Cerebellar nuclear complex (tissue), 1 donor: ENCODE results near the gene COTL1.
"Not testable (repeated sequence)": the region's sequence is repeated elsewhere in the genome, so short reads cannot be mapped to it uniquely, and the experiment has no call there.

Source experiments
- DNase-seq, 2 experiments: peaks; one replicate each; lab custom pipeline; 2025; lab: John Stamatoyannopoulos, UW

COTL1 gene

GRCh38 chr16:84643180-84643583, 25.3 kb upstream of the COTL1 start:
- no peak for DNase-seq

GRCh38 chr16:84641643-84642358, 23.9 kb upstream of the COTL1 start:
- DNase-seq, result no peak

GRCh38 chr16:84640145-84640544, 22.3 kb upstream of the COTL1 start:
- no peak for DNase-seq

GRCh38 chr16:84638231-84638806, 20.4 kb upstream of the COTL1 start:
- no peak for DNase-seq

- DNase-seq, result no peak
Measured at GRCh38 chr16:84637709-84638108, 19.8 kb upstream of the COTL1 start.

- no peak for DNase-seq
Measured at GRCh38 chr16:84635702-84636101, 17.8 kb upstream of the COTL1 start.

GRCh38 chr16:84633622-84634021, 15.7 kb upstream of the COTL1 start:
- no peak for DNase-seq

- not testable (repeated sequence) for DNase-seq
Measured at GRCh38 chr16:84632862-84633261, 15.0 kb upstream of the COTL1 start.

GRCh38 chr16:84631886-84632285, 14.0 kb upstream of the COTL1 start:
- no peak for DNase-seq

GRCh38 chr16:84631153-84631466, 13.2 kb upstream of the COTL1 start:
- no peak for DNase-seq

- no peak for DNase-seq
Measured at GRCh38 chr16:84630446-84631152, 12.7 kb upstream of the COTL1 start.

GRCh38 chr16:84630009-84630408, 12.1 kb upstream of the COTL1 start:
- DNase-seq, result no peak

GRCh38 chr16:84629580-84629979, 11.7 kb upstream of the COTL1 start:
- DNase-seq, result no peak

- no peak for DNase-seq
Measured at GRCh38 chr16:84628226-84628731, 10.4 kb upstream of the COTL1 start.

GRCh38 chr16:84625556-84625955, 7.7 kb upstream of the COTL1 start:
- no peak for DNase-seq

GRCh38 chr16:84620913-84621312, 3.0 kb upstream of the COTL1 start:
- not testable (repeated sequence) for DNase-seq

GRCh38 chr16:84618581-84619460, 943 bp upstream of the COTL1 start:
- DNase-seq, result no peak

- DNase-seq, result peak in 1 of 2 experiments; percentile 13
Measured at GRCh38 chr16:84617041-84617790, 662 bp downstream of the COTL1 start.

GRCh38 chr16:84616515-84616914, 1.4 kb downstream of the COTL1 start:
- no peak for DNase-seq

GRCh38 chr16:84614968-84615813, 2.7 kb downstream of the COTL1 start:
- no peak for DNase-seq

- DNase-seq, result no peak
Measured at GRCh38 chr16:84614623-84614967, 3.3 kb downstream of the COTL1 start.
